HG03342 (cell line): ENCODE data around the gene SMAD5.

Experiments
- ATAC-seq: cut with Tn5 transposase; IDR thresholded peaks from one replicate; pipeline ENCODE4 v1.9.1; 2021; ENCODE audit warnings: mild to moderate bottlenecking, moderate library complexity; ENCODE audit not compliant: unreplicated experiment

SMAD5 gene

GRCh38 chr5:136132557-136133221 lies at the start of gene SMAD5:
SMAD5 (plus strand) TSS chr5:136132845; CDS start chr5:136153761, 20,916 bp downstream.
- peak; percentile 88 for ATAC-seq

DNA sequence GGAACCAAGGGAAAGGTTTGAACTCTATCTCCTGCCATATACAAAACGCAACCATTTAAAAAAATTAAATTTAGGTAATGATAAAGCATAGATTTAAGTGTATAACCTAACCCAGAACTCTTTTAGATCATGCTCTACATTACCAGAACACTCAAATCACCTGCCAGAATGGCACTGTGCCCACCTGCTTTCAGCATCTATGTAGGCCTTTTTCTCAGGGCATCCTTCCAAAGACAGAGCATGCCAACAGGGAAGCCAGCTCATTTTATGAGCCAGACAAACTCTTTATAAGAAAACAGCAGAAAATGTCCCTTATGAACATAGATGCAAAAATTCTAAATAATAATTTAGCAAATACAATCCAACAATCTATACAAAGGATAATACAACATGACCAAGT lies 47.9 kb upstream of the SMAD5 start:
- ATAC-seq = no peak

DNA sequence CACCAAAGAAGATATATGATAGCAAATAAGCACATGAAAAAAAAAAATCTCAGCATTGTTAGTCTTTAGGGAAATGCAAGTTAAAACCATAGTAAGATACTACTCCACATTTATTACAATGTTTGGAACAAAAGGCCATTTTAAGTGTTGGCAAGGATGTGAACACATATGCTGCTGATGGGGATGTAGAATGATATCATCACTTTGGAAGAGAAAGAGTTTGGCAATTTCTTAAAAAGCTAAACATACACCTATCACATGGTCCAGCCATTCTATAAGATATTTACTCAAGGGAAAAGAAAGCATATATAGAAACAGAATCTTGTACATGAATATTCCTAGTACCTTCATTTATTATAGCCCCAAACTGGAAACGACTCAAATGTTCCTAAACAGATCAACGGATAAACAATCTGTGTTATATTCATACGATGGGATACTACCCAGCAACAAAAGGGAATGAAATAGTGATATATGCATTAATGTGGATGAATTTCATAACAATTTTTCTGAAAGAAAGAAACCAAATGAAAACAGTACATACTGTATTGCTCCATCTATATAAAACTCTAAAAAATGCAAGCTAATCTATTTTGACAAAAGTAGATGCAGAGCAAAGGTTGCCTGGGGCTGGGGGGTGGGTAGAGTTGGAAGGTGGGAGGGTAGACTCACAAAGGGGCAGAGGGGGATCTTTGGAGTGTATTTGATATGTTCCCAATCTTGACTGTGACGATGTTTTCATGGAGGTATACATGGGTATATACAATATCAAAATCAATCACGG lies 45.7 kb upstream of the SMAD5 start:
- no peak for ATAC-seq

DNA sequence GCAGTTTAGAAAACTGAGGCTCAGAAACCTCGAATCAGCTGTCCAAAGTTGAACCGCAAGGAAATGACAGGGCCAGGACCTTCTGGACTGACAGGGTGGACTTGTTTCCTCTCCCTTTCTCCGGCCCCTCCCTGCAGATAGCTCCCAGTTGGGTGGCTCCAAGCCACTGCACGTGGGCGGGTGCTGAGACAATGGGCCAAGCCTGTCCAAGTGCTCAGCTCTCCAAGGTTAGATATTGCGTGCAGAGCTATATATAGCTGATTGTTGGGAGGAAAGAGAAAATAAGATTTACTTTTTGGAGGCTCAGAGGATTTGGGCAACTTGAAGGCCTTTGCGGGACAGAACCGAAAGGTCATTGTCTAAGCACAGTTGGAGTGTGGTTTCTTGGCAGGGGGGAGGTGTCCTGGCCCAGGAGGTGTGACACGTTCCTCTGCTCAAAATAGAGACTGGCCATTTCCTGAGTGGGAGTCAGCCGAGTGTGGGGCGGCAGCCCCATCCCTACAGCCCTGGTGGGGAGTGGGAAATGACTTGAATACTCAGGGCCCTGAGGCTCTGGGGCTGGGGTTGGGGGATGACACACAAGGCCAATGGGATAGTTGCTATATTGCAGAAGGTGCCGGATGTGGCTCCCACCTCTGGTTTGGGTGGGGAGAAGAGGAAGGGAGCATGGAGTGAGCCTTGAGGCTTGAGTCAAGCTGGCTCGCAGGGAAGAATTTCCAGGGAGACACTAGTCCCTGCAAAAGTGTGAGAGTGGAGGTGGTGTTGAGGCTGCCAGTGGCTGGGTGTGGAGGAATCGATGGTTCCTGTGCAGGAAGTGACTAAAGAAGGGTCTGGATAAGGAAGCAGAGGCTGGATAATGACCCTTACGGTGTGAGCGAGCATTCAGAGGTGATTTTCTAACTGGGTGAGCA lies 44.4 kb upstream of the SMAD5 start:
- no peak for ATAC-seq

GRCh38 chr5:136089791-136090190 lies 42.9 kb upstream of the SMAD5 start:
- no peak for ATAC-seq

DNA sequence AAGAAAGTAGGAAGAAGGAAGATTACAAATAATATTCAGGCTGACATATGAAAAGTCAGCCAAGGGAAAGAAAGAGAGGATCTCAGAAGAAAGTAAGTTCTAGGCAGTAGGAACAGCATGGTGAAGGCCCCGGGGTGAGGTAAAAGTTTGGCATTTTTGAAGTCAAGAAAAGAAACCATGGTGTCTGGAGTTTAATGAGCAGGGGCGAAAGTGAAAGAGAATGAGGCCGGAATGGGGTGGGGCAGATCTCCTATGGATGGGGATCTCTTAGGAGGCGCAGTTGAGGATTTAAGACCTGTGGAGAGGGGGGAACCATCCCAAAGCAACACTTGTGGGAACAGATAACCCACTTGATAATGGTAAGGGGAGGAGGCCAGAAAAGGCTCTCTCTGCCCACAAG lies 42.3 kb upstream of the SMAD5 start:
- no peak for ATAC-seq

DNA sequence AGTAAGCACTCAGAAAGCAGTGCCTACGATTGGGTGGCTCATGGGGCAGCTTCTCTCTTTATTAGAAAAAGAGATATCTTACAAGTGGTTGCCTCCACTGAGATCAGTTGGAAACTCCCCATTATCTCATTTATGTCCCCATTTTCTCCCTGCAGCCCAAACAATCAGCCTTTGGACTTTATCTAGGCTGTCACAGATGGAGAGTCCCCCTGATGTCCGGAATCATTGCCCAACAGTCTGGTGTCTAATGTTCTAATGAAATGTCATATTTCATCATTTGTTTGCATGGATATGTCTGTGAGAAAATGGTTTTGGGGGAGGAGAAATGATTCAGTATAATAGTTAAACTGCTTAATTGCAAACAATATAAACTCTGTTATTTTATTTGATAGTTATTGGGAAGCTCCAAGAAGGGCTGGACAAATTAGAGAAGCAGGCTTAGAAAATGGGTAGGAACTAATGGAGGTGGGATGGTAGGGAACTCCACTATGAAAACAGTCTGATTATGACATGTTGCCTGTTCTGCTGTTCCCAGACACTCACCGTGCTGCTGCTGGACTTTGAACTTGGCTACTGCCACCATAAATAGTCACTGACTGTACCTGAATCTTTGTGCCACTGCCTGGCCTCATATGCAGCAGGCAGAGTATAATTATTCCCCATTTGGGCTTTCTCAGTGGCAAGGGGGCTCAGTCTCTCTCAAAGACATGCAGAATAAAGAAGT lies 38.3 kb upstream of the SMAD5 start:
- no peak for ATAC-seq

- ATAC-seq = no peak
Measured at GRCh38 chr5:136094913-136095641, 37.6 kb upstream of the SMAD5 start.

DNA sequence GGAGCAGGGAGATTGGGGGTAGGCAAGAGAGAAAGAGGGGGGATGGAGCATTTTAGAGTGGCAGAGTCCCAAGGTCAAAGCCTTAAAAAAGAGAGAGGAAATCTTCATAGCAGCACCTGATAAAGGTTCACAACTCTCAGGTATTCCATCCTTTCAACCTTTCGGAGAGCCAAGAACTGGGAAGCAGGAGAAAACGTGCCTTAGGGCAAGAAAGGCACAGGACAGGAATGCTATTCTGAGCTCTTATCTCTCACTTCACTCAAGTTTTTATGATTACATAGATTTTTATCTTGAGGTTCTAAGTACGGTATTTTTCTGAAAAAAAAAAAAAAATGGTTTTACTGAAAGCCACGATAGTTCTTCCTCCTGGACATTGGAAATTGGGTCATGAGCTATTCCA lies 34.5 kb upstream of the SMAD5 start:
- ATAC-seq = no peak

GRCh38 chr5:136099870-136100269 lies 32.8 kb upstream of the SMAD5 start:
- ATAC-seq = no peak

GRCh38 chr5:136101884-136102283 lies 30.8 kb upstream of the SMAD5 start:
- ATAC-seq = no peak

GRCh38 chr5:136103118-136103517 lies 29.5 kb upstream of the SMAD5 start:
- ATAC-seq = peak; percentile 65

- no peak for ATAC-seq
Measured at GRCh38 chr5:136104306-136104965, 28.2 kb upstream of the SMAD5 start.

DNA sequence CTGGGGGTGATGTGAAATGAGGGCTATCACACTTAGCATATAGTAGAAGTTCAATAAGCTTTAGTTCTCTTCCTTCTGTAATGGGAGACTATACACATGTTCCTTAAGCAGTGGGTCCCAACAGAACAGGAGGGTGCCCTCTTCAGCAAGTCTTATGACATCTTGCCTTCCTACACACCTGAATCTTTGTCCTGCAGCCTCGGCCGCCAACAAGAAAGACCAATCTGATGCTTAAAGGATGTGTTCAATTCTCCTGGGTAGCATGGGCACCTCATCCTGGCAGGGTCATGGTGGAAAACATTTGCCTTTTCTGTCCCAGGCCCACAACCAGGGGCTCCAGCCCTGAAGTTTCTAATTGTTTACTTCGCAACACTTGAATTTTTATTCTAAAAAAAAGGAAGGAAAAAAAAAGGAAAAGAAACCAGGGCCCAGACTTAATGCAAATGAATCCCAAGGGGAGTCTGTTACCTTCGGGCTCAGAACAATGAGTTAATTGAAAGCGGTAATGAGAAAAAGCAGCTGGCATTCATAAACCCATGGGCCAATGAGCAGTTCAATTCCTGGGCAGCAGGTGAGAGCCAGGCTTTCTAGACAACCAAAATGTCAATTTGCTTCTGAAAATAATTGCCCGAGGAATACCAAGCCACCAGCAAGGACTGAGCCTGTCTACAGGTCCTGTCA lies 26.2 kb upstream of the SMAD5 start:
- ATAC-seq = no peak

DNA sequence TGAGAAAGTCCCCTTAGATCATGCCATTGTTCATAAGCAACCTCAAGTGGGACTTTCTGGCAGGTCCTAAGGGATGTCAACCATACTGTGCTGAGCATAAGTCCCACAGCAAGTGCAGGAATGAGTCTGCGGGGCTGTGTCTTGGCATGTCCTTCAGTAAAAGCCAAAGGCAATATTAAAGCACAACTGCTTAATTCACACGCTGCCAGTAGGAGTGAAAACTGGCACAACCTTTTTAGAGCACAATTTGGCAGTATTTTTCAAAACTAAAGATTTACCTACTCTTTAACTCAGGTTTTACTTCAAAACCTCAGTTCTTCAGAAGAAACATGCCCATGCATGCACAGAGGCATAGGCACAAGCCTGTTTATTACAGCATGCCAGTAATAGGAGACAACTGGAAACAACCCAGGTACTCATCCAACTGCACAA lies 24.4 kb upstream of the SMAD5 start:
- no peak for ATAC-seq

- ATAC-seq = no peak
Measured at GRCh38 chr5:136108766-136109165, 23.9 kb upstream of the SMAD5 start.

DNA sequence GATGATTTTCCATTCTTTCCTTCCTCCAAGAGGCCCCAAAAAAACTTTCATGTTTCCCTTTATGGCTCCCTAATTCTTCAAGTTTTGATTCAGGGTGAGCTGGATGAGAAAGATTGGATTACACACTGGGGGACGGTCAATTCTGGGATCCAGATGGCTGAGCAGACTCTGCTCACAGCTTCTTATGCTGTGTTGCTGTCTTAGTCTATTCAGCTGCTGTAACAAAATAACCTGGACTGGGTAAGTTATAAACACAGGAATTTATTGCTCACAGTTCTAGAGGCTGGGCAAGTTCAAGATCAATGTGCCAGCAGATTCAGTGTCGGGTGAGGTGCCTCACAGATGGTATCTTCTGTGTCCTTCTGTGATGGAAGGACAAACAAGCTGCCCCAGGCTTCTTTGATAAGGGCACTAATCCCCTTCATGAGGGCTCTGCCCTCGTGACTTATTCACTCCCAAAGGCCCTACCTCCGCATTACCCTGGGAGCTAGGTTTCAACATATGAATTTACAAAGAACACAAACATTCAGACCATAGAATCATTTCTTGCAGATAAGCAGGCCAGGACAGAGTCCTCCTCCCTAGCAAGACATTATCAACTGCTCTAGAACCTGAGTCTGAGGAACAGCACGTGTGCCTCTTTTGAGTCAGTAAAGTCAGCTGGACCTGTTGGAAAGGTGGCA lies 23.1 kb upstream of the SMAD5 start:
- no peak for ATAC-seq

GRCh38 chr5:136113606-136114005 lies 19.0 kb upstream of the SMAD5 start:
- no peak for ATAC-seq
